ENCODE measurements around the gene DDHD1.

DNA sequence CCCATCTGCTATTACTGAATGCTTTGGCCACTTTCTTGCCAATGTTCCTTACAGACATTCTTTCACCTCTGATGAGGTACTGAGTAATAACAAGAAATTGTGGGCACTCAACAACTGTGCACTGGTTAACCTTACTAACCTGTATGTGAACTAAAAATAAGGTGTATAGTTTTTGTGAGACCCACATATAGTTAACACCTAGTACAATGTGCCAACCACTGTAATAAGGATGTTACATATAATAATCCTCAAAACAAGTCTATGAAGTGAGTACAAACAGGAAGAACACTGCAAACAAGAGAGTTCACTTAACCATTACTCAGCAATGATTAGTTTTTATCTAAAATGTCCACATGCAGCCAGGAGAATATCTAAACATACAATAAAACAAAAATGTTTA is 4.5 kb downstream of the DDHD1 start:
- TF ChIP-seq CTCF (IDR thresholded peaks at IDR 0.05) (no peak), POLR2A (IDR thresholded peaks at IDR 0.05) (no peak)

Data from right lobe of liver (tissue), 4 donors.